SW 1271 (cell line): ENCODE measurements around the gene TET2.

Experiments
- DNase-seq, 2 experiments: peaks; one replicate each; lab custom pipeline; 2025; lab: John Stamatoyannopoulos, UW

The TET2 gene

DNA sequence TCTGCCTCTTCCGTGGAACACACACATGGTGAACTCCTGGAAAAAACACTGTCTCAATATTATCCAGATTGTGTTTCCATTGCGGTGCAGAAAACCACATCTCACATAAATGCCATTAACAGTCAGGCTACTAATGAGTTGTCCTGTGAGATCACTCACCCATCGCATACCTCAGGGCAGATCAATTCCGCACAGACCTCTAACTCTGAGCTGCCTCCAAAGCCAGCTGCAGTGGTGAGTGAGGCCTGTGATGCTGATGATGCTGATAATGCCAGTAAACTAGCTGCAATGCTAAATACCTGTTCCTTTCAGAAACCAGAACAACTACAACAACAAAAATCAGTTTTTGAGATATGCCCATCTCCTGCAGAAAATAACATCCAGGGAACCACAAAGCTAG is 87.9 kb downstream of the TET2 start:
- DNase-seq, result no peak

- no peak for DNase-seq
Measured at GRCh38 chr4:105236202-105236915, 89.7 kb downstream of the TET2 start.

DNA sequence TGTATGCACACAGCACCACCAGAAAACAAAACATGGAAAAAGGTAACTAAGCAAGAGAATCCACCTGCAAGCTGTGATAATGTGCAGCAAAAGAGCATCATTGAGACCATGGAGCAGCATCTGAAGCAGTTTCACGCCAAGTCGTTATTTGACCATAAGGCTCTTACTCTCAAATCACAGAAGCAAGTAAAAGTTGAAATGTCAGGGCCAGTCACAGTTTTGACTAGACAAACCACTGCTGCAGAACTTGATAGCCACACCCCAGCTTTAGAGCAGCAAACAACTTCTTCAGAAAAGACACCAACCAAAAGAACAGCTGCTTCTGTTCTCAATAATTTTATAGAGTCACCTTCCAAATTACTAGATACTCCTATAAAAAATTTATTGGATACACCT is 90.2 kb downstream of the TET2 start:
- no peak for DNase-seq

GRCh38 chr4:105240037-105240436 is 93.4 kb downstream of the TET2 start:
- DNase-seq, result no peak

GRCh38 chr4:105241451-105241850 is 94.8 kb downstream of the TET2 start:
- no peak for DNase-seq

DNA sequence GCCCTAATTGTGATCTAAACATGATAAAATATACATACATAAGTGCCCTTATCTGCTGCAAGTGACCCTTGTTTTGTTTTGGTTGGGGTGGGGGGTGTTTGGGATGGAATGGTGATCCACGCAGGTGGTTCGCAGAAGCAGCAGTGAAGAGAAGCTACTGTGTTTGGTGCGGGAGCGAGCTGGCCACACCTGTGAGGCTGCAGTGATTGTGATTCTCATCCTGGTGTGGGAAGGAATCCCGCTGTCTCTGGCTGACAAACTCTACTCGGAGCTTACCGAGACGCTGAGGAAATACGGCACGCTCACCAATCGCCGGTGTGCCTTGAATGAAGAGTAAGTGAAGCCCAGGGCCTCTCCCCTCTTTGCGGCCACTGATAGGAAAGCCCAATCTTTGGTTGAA is 96.8 kb downstream of the TET2 start:
- DNase-seq, result no peak

- no peak for DNase-seq
Measured at GRCh38 chr4:105246712-105247111, 100.0 kb downstream of the TET2 start.

DNA sequence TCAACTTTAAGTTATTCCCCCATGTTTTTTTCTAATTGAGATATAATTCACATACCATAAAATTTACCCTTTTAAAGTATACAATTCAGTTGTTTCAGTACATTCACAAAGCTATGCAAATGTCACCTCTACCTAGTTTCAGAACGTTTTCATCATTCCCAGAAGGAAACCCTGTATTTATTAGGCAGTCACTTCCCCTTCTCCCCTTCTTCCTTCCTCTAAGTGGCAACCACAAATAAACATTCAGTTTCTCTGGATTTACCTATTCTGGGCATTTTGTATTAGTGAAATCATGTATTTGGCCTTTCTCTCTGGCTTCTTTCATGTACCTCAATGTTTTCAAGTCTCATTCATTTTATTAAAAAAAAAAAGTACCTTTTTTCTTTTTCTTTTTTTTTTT is 101.9 kb downstream of the TET2 start:
- no peak for DNase-seq

DNA sequence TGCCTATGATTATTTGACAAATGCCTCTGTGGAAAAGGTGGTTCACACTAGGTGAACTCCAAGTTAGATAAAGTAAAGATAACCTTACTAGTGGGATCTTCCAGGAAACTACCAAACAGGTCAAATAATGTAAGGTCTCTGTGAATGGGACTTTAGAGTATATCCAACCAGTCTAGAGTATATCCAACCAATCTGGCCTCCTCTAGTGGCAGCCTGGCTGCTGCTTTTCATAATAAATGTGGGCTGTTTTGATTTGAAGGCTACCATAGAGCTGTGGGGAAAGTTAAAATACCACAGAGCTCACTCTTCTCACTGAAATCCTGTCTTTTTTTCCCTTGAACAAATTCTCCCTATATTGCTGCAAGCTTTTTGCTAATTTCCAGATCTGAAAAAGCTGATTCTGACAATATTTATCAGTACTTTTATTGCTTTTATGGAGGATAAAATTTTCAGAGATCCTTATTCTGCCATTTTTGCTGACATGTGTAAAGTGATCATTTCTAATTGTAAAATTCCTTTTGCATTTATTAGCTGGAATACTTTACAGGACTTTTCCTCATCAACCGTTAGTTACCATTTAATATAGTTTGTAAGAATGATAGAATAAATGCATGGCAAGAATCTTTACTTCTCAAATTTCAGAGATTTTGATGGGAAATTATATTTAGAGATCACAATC is 111.3 kb downstream of the TET2 start:
- no peak for DNase-seq

GRCh38 chr4:105265689-105266088 is 119.0 kb downstream of the TET2 start:
- no peak for DNase-seq

- DNase-seq, result no peak
Measured at GRCh38 chr4:105267280-105267679, 120.6 kb downstream of the TET2 start.

GRCh38 chr4:105272002-105272401 is 125.3 kb downstream of the TET2 start:
- DNase-seq, result no peak

DNA sequence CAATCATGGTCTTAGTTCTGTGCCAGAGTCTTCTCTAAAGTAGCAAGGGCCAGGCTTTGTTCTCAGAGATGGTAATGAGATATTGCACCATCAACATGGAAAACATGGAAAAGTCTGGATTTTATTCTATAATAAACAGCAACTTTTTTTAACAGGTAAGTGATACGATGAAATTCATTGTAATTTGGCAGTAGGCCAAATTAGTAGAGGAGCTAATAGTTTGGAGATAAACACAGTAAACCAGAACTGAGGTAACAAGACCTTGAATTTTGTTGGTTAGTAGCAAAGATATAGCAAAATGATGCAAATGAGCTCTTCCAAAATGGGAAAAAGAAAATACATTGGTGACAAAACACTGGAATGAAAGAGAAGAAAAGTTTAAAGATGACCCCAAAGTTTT is 126.6 kb downstream of the TET2 start:
- DNase-seq, result no peak

DNA sequence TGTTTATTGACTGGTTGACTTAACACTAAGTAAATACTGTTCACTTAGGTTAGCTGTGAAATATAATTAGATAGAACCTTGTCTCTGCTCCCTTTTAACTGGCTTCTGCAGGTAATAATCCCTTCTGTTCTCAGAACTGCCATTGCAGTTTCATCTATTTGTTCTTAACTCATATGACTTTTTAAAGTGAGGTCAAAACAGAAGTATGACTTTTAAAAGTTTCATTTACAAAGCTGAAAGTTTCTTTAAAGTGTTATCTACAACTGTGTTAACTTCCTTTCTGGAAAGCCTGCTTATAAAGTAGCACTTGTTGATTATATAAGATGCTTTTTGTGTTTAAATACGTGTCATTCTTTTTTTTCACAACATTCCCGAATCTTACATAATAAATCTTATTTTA is 127.4 kb downstream of the TET2 start:
- DNase-seq, result no peak

GRCh38 chr4:105274504-105274903 is 127.8 kb downstream of the TET2 start:
- DNase-seq, result no peak

DNA sequence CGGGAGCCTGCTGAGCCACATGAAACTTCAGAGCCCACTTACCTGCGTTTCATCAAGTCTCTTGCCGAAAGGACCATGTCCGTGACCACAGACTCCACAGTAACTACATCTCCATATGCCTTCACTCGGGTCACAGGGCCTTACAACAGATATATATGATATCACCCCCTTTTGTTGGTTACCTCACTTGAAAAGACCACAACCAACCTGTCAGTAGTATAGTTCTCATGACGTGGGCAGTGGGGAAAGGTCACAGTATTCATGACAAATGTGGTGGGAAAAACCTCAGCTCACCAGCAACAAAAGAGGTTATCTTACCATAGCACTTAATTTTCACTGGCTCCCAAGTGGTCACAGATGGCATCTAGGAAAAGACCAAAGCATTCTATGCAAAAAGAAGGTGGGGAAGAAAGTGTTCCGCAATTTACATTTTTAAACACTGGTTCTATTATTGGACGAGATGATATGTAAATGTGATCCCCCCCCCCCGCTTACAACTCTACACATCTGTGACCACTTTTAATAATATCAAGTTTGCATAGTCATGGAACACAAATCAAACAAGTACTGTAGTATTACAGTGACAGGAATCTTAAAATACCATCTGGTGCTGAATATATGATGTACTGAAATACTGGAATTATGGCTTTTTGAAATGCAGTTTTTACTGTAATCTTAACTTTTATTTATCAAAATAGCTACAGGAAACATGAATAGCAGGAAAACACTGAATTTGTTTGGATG is 129.9 kb downstream of the TET2 start:
- no peak for DNase-seq

- DNase-seq, result no peak
Measured at GRCh38 chr4:105277702-105278101, 131.0 kb downstream of the TET2 start.

GRCh38 chr4:105279314-105279713 is 132.6 kb downstream of the TET2 start:
- DNase-seq, result no peak

GRCh38 chr4:105280338-105281123 is 133.9 kb downstream of the TET2 start:
- no peak for DNase-seq

GRCh38 chr4:105281124-105281415 is 134.4 kb downstream of the TET2 start:
- DNase-seq, result no peak

DNA sequence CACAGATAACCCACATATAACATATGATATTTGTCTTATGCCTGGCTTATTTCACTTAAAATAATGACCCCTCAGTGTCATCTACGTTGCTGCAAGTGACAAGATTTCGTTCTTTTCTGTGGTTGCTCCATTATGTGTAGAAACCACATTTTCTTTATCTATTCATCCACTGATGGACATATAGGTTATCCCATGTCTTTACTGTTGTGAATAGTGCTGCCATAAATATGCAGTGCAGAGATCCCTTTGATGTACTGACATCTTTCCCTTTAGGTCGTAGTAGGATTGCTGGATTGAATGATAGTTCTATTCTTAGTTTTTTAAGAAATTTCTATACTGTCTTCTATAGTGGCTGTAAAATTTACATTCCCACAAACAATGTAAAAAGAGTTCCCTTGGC is 135.8 kb downstream of the TET2 start:
- no peak for DNase-seq

DNA sequence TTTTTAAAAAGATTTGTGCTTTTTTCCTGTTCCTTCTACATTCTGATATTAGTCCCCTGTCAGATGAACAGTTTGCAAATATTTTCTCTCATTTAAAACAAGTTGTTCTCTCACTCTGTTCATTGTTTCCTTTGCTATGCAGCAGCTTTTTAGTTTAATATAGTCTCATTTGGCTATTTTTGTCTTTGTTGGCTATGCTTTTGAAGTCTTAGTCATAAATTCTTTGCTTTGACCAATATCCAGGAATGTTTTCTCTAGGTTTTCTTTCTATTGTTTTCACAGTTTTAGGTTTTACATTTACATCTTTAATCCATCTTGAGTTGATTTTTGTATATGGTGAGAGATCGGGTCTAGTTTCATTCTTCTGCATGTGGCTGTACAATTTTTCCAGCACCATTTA is 136.8 kb downstream of the TET2 start:
- DNase-seq, result no peak

DNA sequence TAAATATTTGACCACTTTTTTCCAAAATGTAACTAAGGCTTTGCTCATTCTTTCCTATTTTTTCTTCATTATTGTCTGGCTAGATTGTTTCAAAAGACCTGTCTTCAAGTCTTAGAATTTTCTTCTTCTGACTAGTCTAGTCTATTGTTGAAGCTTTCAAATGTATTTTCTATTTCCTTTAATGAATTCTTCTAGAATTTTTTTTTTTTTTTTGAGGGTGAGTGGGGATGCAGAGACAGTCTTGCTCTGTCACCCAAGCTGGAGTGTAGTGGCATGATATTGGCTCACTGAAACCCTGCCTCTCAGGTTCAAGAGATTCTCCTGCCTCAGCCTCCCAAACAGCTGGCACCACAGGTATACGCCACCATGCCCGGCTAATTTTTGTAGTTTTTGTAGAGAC is 141.4 kb downstream of the TET2 start:
- no peak for DNase-seq
